ENCODE results near the gene SLC16A8.

Gene SLC16A8

GRCh38 chr22:38070250-38070921, 13.6 kb downstream of the SLC16A8 start:
- DNase-seq: no peak

DNA sequence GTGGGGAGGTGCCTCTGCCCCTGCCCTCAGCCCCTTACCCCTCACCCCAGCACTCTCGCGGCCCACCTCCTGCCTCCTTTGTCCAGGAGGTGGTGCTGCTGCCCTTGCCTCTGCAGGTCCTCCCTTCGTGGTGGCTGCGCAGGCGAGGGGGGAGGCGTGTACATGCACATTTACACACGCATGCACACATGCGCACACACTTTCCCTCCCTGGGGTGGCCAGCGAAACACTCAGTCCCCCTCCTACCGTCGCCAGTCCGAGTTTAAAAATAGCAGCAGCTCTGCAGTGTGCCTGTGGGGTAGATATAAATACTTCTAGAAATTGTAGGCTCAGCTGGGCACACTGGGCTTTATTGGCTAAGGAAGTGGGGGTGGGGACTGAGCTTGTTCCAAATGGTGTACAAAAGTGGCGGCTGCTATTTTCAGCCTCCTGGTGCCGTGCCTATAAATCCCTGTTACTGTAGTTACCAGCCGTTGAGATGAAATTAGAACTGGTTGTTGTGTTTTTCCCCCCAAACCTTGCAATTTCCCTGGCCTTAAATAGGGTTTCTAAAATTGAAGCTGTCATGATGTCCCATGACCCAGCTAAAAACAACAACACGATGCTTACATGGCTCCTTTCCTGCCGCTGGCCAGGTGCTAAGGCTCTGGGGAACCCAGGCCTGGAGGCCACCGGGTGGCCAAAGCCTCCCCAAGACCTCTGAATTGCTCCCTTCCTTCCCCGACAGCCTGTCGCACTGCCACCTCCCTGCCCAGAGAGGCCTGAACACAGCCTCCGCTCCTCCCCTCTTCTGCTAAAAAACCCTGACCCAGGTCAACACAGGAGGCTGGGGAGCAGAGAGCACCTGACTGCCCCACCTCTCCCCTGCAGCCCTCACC, 14.4 kb downstream of the SLC16A8 start:
- DNase-seq: no peak

DNA sequence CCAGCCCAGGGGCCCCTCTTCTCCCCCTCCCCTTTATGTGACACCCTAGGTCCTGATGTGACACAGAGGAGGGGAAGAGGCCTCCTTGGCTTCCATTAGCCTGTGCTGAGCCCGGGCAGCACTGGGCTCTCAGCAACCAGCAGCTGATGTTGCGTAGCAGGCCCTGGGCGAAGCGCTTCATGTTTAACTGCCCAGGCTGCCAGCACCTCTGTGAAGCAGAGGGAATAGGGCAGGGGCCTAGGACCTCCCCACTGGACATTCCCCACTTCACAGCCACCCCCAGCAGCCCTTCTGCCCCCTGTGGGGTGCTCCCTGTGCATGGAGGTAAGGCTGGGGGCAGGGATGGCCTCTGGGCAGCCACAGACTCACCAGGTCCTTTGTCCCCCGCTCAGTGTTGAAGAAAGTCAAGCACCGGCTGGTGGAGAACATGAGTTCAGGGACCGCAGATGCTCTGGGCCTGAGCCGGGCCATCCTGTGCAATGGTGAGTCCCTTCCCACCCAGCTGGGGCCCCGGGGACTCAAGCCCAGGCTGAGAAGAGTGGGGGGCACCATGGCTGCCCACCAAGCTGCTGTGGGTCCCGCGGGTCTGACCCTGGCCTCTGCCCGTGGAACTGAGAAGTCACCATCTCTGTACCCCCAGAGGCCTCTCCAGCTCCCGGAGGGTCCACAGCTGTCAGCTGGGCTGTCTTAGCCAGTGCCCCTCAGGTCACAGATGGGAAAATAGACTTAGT, 15.2 kb downstream of the SLC16A8 start:
- DNase-seq: no peak

GRCh38 chr22:38067761-38068360, 16.1 kb downstream of the SLC16A8 start:
- DNase-seq: no peak

- no peak for DNase-seq
Measured at GRCh38 chr22:38067028-38067415, 17.0 kb downstream of the SLC16A8 start.

DNA sequence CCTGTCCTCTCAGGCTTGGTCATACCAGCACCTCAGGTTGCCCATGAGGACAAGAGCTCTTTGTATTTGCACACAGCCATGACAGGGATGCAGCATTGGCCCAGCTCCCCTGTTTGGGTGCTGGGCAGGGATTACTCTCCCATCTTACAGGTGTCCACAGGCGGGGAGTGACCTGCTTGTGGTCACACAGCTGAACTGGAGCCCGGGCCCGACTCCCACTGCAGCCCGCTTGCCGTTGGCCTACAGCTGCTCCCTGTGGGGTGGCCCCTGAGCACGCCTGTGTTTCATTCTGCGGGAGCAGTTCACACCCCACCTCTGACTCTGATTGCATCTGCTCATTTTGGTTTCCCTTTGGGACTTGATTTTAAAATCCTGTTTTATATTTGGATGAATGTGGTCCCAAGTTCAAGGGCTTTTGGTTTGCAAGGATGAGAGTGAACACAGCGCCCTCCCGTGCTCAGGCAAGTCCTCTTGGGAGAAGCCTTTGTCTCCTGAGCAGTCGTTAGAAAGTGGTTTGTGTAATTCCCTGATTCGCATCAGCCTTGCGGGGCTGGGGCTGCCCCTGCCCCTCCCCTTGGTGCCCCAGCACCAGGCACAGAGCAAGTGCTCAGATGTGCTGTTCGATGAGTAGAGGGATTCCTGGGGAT, 17.5 kb downstream of the SLC16A8 start:
- DNase-seq: no peak

DNA sequence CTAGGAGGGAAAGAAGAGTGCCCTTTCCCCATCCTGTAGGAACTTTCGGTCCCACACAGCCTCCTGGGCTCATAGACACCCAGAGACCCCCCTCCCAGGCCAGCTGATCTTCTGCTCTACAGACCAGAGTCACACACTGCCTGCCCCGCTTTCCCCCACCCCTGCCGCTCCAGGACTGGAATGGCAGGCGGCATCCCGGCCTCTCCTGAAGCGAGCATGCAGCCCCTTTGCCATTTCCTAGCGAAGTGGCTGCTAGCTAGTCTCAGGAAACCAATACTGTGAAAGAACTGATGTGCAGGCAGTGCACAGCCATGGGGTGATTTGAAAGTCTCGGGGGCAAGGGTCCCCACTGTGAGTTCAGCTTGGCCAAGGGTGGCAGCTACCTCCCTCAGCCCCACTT, 18.4 kb downstream of the SLC16A8 start:
- DNase-seq: no peak

DNA sequence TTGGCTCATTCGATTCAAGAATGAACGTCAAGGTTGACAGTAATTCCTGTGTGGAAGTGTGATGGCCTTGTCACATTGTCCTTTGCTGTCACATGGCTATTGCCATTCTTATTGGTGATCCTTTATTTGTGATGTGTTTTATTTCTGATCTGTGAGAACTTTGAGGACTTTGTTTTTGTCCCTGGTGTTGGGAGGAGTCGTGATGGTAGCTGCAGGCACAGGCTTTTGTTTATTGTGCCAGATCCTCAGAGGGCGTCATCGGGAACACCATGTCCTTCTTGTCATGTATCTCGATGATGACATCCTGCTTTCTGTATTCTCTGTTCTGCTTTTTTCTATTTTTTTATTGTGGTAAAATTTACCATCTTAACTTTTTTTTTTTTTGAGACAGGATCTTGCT, 21.2 kb downstream of the SLC16A8 start:
- DNase-seq: no peak

- peak; percentile 91 for DNase-seq
Measured at GRCh38 chr22:38056969-38057891, 26.8 kb downstream of the SLC16A8 start, which contains the start of gene PICK1. Gene PICK1 (plus strand): TSS chr22:38057404. CDS start chr22:38057810, 406 bp downstream.

DNA sequence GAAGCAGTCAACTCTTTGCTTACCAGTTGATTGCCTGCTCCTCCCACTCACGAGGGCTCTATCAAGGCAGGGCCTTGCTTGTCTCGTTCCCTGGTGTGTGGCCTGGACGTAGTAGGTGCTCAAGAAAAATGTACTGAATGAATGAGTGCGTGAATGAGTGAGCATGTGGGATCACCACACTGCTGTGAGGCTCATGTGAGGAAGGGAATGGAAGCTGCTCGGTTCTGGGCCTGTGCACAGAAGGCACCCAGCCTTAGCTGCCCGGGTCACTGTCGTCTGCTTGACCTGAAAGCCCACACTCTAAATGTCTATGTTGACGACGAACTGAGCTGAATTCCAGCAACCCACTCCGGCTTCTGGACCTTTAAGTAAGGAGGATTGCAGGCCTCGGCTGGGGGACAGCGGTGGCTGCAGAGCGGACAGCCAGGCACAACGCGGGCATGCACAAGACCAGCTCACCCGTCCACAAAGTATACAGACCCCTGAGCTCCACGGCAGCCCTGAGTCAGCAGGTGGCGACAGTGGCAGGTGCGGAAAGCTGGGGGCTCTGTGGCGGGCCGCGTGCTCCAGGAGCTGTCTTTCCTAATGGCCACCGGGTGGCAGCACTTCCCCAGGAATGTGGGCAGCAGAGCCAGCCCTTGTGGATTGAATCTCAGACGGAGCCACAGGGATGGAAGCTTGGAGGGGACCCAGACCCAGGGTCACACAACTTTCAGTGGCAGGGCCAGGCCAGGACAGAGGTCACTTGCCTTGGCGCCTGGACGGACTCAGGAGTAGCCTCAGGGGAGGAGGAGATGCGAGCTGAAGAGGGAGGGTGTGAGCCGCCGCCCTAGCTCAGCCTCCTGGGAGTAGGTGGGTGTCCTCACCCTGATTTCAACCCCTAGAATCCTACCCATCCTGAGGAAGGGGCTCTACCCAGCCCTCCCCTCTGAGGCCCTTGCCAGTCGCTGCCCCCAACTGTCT, 31.8 kb downstream of the SLC16A8 start:
- peak; percentile 71 for DNase-seq

DNA sequence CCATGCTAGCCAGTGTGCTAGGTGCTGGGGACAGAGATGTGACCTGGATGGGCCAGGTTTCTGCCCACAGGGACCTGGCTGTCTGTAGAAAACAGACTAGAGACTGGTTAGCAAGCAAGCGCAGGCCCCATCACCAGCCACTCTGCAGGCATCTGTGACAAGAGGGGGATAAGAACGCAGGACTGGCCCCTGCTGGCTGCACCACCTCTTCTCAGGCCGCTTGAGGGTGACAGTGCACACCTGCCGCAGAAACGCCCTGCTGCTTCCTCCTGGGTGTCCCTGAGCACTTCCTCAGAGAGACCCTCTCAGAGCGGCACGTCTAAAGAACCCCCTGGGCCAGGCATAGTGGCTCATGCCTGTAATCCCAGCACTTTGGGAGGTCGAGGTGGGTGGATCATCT, 32.7 kb downstream of the SLC16A8 start:
- no peak for DNase-seq

DNA sequence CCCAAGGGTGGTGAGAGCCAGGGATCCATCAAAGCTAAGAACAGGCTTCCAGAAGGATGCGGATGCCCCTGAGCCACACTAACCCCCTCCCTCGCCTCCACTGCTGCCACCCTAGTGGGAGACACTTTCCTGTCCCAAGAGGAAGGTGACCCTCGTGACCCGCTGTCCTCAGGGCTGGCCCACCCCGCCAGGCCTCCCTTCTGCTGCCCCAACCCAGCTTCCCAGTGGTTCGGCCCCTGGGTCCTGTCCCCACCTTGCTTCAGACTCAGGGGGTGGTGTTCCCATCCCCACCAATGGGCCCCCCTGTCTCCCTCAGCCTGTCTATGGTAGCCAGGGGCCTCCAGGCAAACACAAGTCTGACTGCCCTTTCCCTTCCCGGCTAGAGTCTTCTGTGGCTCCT, 33.3 kb downstream of the SLC16A8 start:
- no peak for DNase-seq

- no peak for DNase-seq
Measured at GRCh38 chr22:38049812-38050619, 34.0 kb downstream of the SLC16A8 start.

GRCh38 chr22:38046070-38046748, 37.8 kb downstream of the SLC16A8 start:
- no peak for DNase-seq

DNA sequence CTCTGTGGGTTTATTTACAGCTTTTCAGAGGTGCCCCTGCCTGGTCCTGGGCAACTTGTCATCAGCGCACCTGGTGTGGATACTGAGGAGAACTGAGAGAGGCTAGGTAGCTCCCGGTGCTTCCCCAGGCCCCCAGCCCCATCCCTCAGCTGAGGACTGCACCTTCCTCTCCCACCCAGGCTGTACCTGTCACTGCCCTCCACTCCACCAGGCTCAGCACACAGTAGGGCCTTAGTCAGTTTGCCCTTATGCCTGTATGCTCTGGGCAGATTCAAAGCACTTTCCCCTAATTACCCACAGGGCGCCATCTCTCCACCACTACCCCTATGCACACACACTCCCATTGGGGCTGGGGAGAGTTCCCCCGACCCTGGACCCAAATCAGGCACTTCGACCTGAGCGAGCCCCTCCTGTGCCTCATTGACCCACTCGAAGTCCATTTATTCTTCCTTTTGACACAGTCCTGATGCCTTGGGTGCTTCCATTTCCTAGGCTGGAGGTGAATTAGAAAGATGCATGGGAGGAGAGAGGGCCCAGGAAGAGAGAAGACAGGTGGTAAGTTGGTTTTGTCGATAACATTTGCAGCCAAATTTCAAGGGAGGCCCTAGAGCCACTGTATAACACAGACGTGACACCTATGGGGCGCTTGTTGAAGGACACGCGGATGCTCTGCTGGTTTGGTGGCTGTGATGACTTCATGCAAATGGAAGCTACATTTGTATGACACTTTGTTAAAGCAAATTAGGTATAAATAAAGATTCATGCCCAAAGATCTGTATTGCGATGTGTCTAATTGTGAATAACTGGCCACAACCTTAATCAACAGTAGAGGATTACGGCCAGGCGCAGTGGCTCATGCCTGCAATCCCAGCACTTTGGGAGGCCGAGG, 40.6 kb downstream of the SLC16A8 start:
- DNase-seq: no peak

DNA sequence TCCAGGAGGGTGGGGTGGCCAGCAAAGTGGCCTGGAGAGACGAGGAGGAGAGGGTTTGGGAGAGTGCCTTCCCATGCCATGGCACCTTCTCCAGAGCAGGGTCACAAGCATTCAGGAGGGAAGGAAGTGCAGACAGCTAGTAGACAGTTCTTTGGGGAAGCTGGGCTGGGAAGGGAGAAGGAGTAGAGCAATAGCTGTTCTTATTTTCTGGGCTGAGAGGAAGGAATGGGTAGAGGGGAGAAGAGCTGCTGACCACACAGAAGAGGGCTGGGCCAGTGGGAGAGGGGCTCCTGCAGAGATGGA, 41.5 kb downstream of the SLC16A8 start:
- DNase-seq: no peak

- no peak for DNase-seq
Measured at GRCh38 chr22:38041760-38042487, 42.1 kb downstream of the SLC16A8 start.
